HL-60 (cell line): ENCODE measurements around the gene KDF1.

Experiments
- DNase-seq, 2 experiments: peaks; one replicate each; pipeline ENCODE4 v3.0.0-alpha.2; 2010 to 2020; ENCODE audit warnings: low read depth in 1 of 2, low spot score in 1 of 2
- H3K27ac ChIP-seq: fragments of 250-450 bp; sonication (Bioruptor Pico); replicated peaks from 2 replicates; pipeline ENCODE4 v1.5.1; 2020; ENCODE audit warnings: mild to moderate bottlenecking, moderate library complexity
- H3K27me3 ChIP-seq: fragments of 250-450 bp; sonication (Bioruptor Pico); 2 replicates; pipeline ENCODE4 v1.5.1; 2021; ENCODE audit warnings: mild to moderate bottlenecking, moderate library complexity; ENCODE audit not compliant: insufficient read depth, poor library complexity, severe bottlenecking
- H3K4me3 ChIP-seq: replicated peaks from 2 replicates; pipeline ENCODE4 v1.5.1; 2011; ENCODE audit warnings: mild to moderate bottlenecking, control low read depth, low read length; ENCODE audit not compliant: insufficient read depth
- GABPA ChIP-seq: IDR thresholded peaks from 2 replicates; pipeline ENCODE4 v1.6.1; 2012; ENCODE audit warnings: low read depth
- POLR2AphosphoS5 ChIP-seq: IDR thresholded peaks from 2 replicates; pipeline ENCODE4 v1.6.1; 2012; ENCODE audit warnings: low read depth
- REST ChIP-seq: IDR thresholded peaks from 2 replicates; pipeline ENCODE4 v1.6.1; 2012; ENCODE audit warnings: low read depth; ENCODE audit not compliant: insufficient replicate concordance
- SPI1 ChIP-seq: IDR thresholded peaks from 2 replicates; pipeline ENCODE4 v1.6.1; 2012; ENCODE audit warnings: low read depth, mild to moderate bottlenecking, borderline replicate concordance
- TF ChIP-seq, protein P1 (sequence below): IDR thresholded peaks from one replicate; pipeline ENCODE4 v1.5.1; 2011; ENCODE audit warnings: low read length, control low read depth, inconsistent platforms; ENCODE audit not compliant: insufficient read depth

KDF1 gene

GRCh38 chr1:26922901-26923300 lies 37.4 kb downstream of the KDF1 start:
- H3K4me3 ChIP-seq, result peak overlapping the region; percentile 90
- peak overlapping the region; percentile 90; the same call in 1 of the 2 replicates for H3K27ac ChIP-seq
- no peaks in the 10 kb centered on the region for H3K27me3 ChIP-seq
- no peak for DNase-seq
- TF ChIP-seq, protein P1, sequence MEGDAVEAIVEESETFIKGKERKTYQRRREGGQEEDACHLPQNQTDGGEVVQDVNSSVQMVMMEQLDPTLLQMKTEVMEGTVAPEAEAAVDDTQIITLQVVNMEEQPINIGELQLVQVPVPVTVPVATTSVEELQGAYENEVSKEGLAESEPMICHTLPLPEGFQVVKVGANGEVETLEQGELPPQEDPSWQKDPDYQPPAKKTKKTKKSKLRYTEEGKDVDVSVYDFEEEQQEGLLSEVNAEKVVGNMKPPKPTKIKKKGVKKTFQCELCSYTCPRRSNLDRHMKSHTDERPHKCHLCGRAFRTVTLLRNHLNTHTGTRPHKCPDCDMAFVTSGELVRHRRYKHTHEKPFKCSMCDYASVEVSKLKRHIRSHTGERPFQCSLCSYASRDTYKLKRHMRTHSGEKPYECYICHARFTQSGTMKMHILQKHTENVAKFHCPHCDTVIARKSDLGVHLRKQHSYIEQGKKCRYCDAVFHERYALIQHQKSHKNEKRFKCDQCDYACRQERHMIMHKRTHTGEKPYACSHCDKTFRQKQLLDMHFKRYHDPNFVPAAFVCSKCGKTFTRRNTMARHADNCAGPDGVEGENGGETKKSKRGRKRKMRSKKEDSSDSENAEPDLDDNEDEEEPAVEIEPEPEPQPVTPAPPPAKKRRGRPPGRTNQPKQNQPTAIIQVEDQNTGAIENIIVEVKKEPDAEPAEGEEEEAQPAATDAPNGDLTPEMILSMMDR, result no peak

- Histone ChIP-seq H3K27ac (peak overlapping the region; percentile 90), H3K4me3 (peak overlapping the region; percentile 90), H3K27me3 (no peaks in the 10 kb centered on the region)
- TF ChIP-seq POLR2AphosphoS5, result no peak
- TF ChIP-seq, protein P1, result no peak
- TF ChIP-seq GABPA, result no peak
- no peak for DNase-seq
Observed at GRCh38 chr1:26922431-26922729, 37.9 kb downstream of the KDF1 start.

- H3K4me3 ChIP-seq, result peak within 1 kb of the TSS; percentile 90
- peak within 1 kb of the TSS; percentile 90 for H3K27ac ChIP-seq
- no peaks in the 10 kb centered on the region for H3K27me3 ChIP-seq
- TF ChIP-seq, protein P1, result no peak
- TF ChIP-seq POLR2AphosphoS5, result peak; percentile 84
- TF ChIP-seq REST, result no peak
- peak; percentile 5; the same call in 1 of the 2 replicates for TF ChIP-seq SPI1
- peak; percentile 86 for TF ChIP-seq GABPA
- DNase-seq, result peak; percentile 96 to 98
Observed at GRCh38 chr1:26921540-26922430, 38.5 kb downstream of the KDF1 start, which contains the start of gene NUDC. Gene NUDC (plus strand): TSS chr1:26921743. CDS start chr1:26921849, 106 bp downstream.

DNA sequence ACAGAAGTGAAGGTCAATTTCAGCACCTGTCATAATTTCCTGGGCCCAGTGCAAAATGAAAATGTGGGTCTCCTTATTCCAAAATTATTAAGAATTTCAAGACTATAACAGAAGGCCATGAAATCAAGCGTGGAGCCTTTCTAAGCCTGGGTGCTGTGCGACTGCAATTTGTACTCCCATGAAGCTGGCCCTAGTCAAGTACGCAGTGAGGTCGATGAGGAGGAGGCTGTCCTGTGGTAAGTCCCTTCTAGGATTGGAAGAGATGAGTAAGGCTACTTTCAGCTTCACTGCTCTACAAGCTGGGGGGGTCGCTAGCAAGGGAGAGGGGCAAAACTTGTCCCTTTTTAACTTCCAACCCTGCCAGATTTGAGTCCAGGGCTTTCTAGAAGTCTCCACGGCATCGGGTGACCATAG lies 39.1 kb downstream of the KDF1 start:
- Histone ChIP-seq H3K27me3 (no peaks in the 10 kb centered on the region), H3K4me3 (peak overlapping the region; percentile 29), H3K27ac (peak overlapping the region; percentile 90)
- TF ChIP-seq, protein P1, result no peak
- no peak for TF ChIP-seq GABPA
- no peak for TF ChIP-seq POLR2AphosphoS5
- TF ChIP-seq REST, result no peak
- no peak for TF ChIP-seq SPI1
- no peak for DNase-seq
